ENCODE results near the gene HSD17B8.

The HSD17B8 gene

GRCh38 chr6:33248932-33249731 is 44.7 kb downstream of the HSD17B8 start:
- Histone ChIP-seq H3K4me1 (ENCODE audit: control insufficient read depth, insufficient read depth, low read depth, low read length) (peaks cover 14% of the 10 kb centered on the region), H2BK120ac (ENCODE audit: low read depth, low read length) (peak overlapping the region; percentile 74), H4K91ac (ENCODE audit: low read length) (peak overlapping the region; percentile 96), H4K8ac (ENCODE audit: low read length) (peak overlapping the region; percentile 100), H2AK5ac (ENCODE audit: low read length, severe bottlenecking) (peak overlapping the region; percentile 31), H3K4me2 (ENCODE audit: low read length, poor library complexity, severe bottlenecking) (peak overlapping the region; percentile 95), H3K18ac (ENCODE audit: low read depth in 1 of 2, low read length in 2 of 2) (peak overlapping the region; percentile 93 to 96), H2BK15ac (ENCODE audit: low read depth, poor library complexity, severe bottlenecking) (peak overlapping the region; percentile 87), H3K4ac (ENCODE audit: low read depth in 1 of 2, low read length in 2 of 2) (peak overlapping the region; percentile 49 to 87), H3K4me3 (ENCODE audit: insufficient read depth in 1 of 2, low read depth in 1 of 2, low read length in 2 of 2) (peak overlapping the region; percentile 67 to 89), H3K14ac (ENCODE audit: low read length in 2 of 2) (peak overlapping the region in 1 of 2 experiments; percentile 94), H2BK5ac (ENCODE audit: low read depth, low read length, poor library complexity, severe bottlenecking) (no peak overlapping the region), H3K36me3 (ENCODE audit: control insufficient read depth in 1 of 2, insufficient read depth in 2 of 2, low read depth in 1 of 2, low read length in 2 of 2) (peaks cover 9 to 14% of the 10 kb centered on the region in 2 experiments), H3K27ac (ENCODE audit: low read length, poor library complexity, severe bottlenecking) (peak overlapping the region; percentile 97), H3K27me3 (ENCODE audit: control insufficient read depth in 1 of 2, insufficient read depth in 1 of 2, low read length in 2 of 2) (no peaks in the 10 kb centered on the region), H3K9ac (ENCODE audit: low read length) (peak overlapping the region; percentile 97), H3K23ac (ENCODE audit: low read length in 2 of 2) (peak overlapping the region in 1 of 2 experiments; percentile 75), H2AFZ (ENCODE audit: low read depth, low read length) (peak overlapping the region; percentile 79), H2BK12ac (ENCODE audit: low read length in 2 of 2) (peak overlapping the region; percentile 61 to 68), H3K9me3 (ENCODE audit: control insufficient read depth, low read length) (no peaks in the 10 kb centered on the region), H3K79me1 (replicated peaks; ENCODE audit: low read length, poor library complexity, severe bottlenecking) (peaks cover 12% of the 10 kb centered on the region)
- WGBS, result under 1% methylated on average over 57 of the region's 58 CpGs
- peak; percentile 100 for DNase-seq

- WGBS, result 18% methylated on average over 15 of the region's 15 CpGs
- peak overlapping the region; percentile 97 for H3K27ac ChIP-seq (ENCODE audit: low read length, poor library complexity, severe bottlenecking)
- peak overlapping the region; percentile 87 for H2BK15ac ChIP-seq (ENCODE audit: low read depth, poor library complexity, severe bottlenecking)
- H3K9ac ChIP-seq (ENCODE audit: low read length), result peak overlapping the region; percentile 97
- H3K79me1 ChIP-seq (replicated peaks; ENCODE audit: low read length, poor library complexity, severe bottlenecking), result peaks cover 12% of the 10 kb centered on the region
- H3K27me3 ChIP-seq (ENCODE audit: control insufficient read depth in 1 of 2, insufficient read depth in 1 of 2, low read length in 2 of 2), result no peaks in the 10 kb centered on the region
- H2BK120ac ChIP-seq (ENCODE audit: low read depth, low read length), result peak overlapping the region; percentile 50
- H3K4ac ChIP-seq (ENCODE audit: low read depth in 1 of 2, low read length in 2 of 2), result peak overlapping the region; percentile 49 to 56
- peak overlapping the region; percentile 93 to 96 for H3K18ac ChIP-seq (ENCODE audit: low read depth in 1 of 2, low read length in 2 of 2)
- peak overlapping the region; percentile 79 for H2AFZ ChIP-seq (ENCODE audit: low read depth, low read length)
- H3K4me1 ChIP-seq (ENCODE audit: control insufficient read depth, insufficient read depth, low read depth, low read length), result peaks cover 14% of the 10 kb centered on the region
- peak overlapping the region; percentile 67 to 89 for H3K4me3 ChIP-seq (ENCODE audit: insufficient read depth in 1 of 2, low read depth in 1 of 2, low read length in 2 of 2)
- H3K4me2 ChIP-seq (ENCODE audit: low read length, poor library complexity, severe bottlenecking), result peak overlapping the region; percentile 95
- peak overlapping the region; percentile 100 for H4K8ac ChIP-seq (ENCODE audit: low read length)
- H3K14ac ChIP-seq (ENCODE audit: low read length in 2 of 2), result peak overlapping the region in 1 of 2 experiments; percentile 94
- peak overlapping the region in 1 of 2 experiments; percentile 60 for H3K23ac ChIP-seq (ENCODE audit: low read length in 2 of 2)
- peak overlapping the region; percentile 96 for H4K91ac ChIP-seq (ENCODE audit: low read length)
- H3K36me3 ChIP-seq (ENCODE audit: control insufficient read depth in 1 of 2, insufficient read depth in 2 of 2, low read depth in 1 of 2, low read length in 2 of 2), result peaks cover 9 to 20% of the 10 kb centered on the region in 2 experiments
- peak overlapping the region; percentile 54 for H2AK5ac ChIP-seq (ENCODE audit: low read length, severe bottlenecking)
- no peaks in the 10 kb centered on the region for H3K9me3 ChIP-seq (ENCODE audit: control insufficient read depth, low read length)
- peak overlapping the region; percentile 61 to 70 for H2BK12ac ChIP-seq (ENCODE audit: low read length in 2 of 2)
- peak; percentile 80 for DNase-seq
- no peak overlapping the region for H2BK5ac ChIP-seq (ENCODE audit: low read depth, low read length, poor library complexity, severe bottlenecking)
Measured at GRCh38 chr6:33249732-33250630, 45.5 kb downstream of the HSD17B8 start.

- H3K27me3 ChIP-seq (ENCODE audit: control insufficient read depth in 1 of 2, insufficient read depth in 1 of 2, low read length in 2 of 2), result no peaks in the 10 kb centered on the region
- no peak overlapping the region for H2BK15ac ChIP-seq (ENCODE audit: low read depth, poor library complexity, severe bottlenecking)
- H2AK5ac ChIP-seq (ENCODE audit: low read length, severe bottlenecking), result peak overlapping the region; percentile 39
- H4K8ac ChIP-seq (ENCODE audit: low read length), result no peak overlapping the region
- H3K18ac ChIP-seq (ENCODE audit: low read depth in 1 of 2, low read length in 2 of 2), result peak overlapping the region; percentile 42 to 47
- H3K4me2 ChIP-seq (ENCODE audit: low read length, poor library complexity, severe bottlenecking), result no peak overlapping the region
- H2BK5ac ChIP-seq (ENCODE audit: low read depth, low read length, poor library complexity, severe bottlenecking), result no peak overlapping the region
- H3K4me1 ChIP-seq (ENCODE audit: control insufficient read depth, insufficient read depth, low read depth, low read length), result peaks cover 14% of the 10 kb centered on the region
- H3K79me1 ChIP-seq (replicated peaks; ENCODE audit: low read length, poor library complexity, severe bottlenecking), result peaks cover 12% of the 10 kb centered on the region
- DNase-seq, result no peak
- no peak overlapping the region for H2AFZ ChIP-seq (ENCODE audit: low read depth, low read length)
- H3K9me3 ChIP-seq (ENCODE audit: control insufficient read depth, low read length), result no peaks in the 10 kb centered on the region
- H3K4ac ChIP-seq (ENCODE audit: low read depth in 1 of 2, low read length in 2 of 2), result peak overlapping the region in 1 of 2 experiments; percentile 53
- 97% methylated on average over 13 of the region's 13 CpGs for WGBS
- H3K23ac ChIP-seq (ENCODE audit: low read length in 2 of 2), result no peak overlapping the region
- no peak overlapping the region for H2BK120ac ChIP-seq (ENCODE audit: low read depth, low read length)
- H3K9ac ChIP-seq (ENCODE audit: low read length), result peak overlapping the region; percentile 97
- peak overlapping the region in 1 of 2 experiments; percentile 60 for H2BK12ac ChIP-seq (ENCODE audit: low read length in 2 of 2)
- H4K91ac ChIP-seq (ENCODE audit: low read length), result no peak overlapping the region
- peaks cover 9 to 23% of the 10 kb centered on the region in 2 experiments for H3K36me3 ChIP-seq (ENCODE audit: control insufficient read depth in 1 of 2, insufficient read depth in 2 of 2, low read depth in 1 of 2, low read length in 2 of 2)
- H3K4me3 ChIP-seq (ENCODE audit: insufficient read depth in 1 of 2, low read depth in 1 of 2, low read length in 2 of 2), result peak overlapping the region in 1 of 2 experiments; percentile 89
- peak overlapping the region; percentile 31 for H3K27ac ChIP-seq (ENCODE audit: low read length, poor library complexity, severe bottlenecking)
- no peak overlapping the region for H3K14ac ChIP-seq (ENCODE audit: low read length in 2 of 2)
Measured at GRCh38 chr6:33250731-33251130, 46.3 kb downstream of the HSD17B8 start.

Measured in mesenchymal stem cell (in vitro differentiated cells and primary cell).